ENCODE data around the gene ANKDD1A.

The ANKDD1A gene

GRCh38 chr15:64969401-64969800 is 57.7 kb downstream of the ANKDD1A start:
- DNase-seq (ENCODE audit: low read depth): no peak

DNA sequence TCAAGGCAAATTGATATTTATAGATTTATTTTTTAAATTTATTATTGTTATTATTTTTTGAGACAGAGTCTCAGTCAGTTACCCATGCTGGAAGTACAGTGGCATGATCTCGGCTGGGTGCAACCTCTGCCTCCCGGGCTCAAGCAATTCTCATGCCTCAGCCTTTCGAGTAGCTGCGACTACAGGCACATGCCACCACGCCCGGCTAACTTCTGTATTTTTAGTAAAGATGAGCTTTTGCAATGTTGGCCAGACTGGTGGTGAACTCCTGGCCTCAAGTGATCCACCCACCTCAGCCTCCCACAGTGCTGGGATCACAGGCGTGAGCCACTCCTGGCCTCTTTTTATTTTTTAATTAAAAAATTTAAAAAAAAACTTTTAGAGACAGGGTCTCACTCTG is 59.0 kb downstream of the ANKDD1A start:
- no peak for DNase-seq (ENCODE audit: low read depth)

- DNase-seq (ENCODE audit: low read depth): no peak
These were observed 63.7 kb downstream of the ANKDD1A start for GRCh38 chr15:64975390-64975789.

DNA sequence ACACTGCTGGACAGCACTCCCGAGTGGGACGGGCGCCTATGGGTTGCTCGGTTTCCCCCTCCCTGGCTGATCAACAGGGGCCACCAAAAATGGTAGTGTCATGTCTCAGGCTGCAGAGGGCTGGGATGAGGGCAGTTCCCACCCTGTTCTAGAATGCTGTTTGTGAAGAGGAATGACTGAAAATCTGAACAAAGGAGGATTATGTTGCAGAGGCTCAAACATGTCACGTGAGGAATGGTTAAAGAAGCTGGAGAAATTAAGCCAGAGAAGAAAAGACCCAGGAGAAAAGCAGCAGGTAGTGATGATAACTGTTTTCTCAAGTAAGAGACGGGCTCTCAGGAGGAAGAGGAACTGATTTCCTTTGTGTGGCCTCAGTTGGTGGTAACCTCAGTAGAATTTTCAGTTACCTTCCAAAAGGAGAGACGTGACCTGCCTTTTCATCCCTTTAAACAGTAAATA is 67.6 kb downstream of the ANKDD1A start:
- DNase-seq (ENCODE audit: low read depth): no peak

GRCh38 chr15:64981812-64982431 is 70.2 kb downstream of the ANKDD1A start:
- no peak for DNase-seq (ENCODE audit: low read depth)

DNA sequence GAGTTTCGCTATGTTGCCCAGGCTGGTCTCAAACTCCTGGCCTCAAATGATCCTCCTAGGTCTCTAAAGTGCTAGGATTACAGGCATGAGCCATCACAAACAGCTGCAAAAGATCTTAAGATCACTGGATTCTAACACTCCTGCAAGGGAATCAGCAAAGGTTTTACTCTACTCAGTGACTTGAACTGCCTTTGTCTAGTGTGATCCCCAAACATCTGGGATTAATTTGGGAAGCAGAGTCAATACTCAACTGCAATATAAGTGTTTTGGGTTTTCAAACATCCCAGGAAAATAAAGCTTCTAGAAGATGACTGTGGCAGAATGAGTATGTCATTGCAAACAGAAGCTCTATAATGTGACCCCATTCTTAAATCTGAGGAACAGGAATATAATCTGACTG is 70.8 kb downstream of the ANKDD1A start:
- DNase-seq (ENCODE audit: low read depth): no peak

- no peak for DNase-seq (ENCODE audit: low read depth)
These were observed 73.8 kb downstream of the ANKDD1A start for GRCh38 chr15:64985366-64986033.

- no peak for DNase-seq (ENCODE audit: low read depth)
These were observed 75.4 kb downstream of the ANKDD1A start for GRCh38 chr15:64987136-64987535.

GRCh38 chr15:64989416-64990167 is 77.9 kb downstream of the ANKDD1A start, which contains the start of gene SPG21:
TSS of gene SPG21 (minus strand) at chr15:64989914. CDS start at chr15:64983569, 6,345 bp downstream.
- DNase-seq (ENCODE audit: low read depth): peak; percentile 82

- DNase-seq (ENCODE audit: low read depth): no peak
These were observed 78.4 kb downstream of the ANKDD1A start for GRCh38 chr15:64990168-64990470.

- no peak for DNase-seq (ENCODE audit: low read depth)
These were observed 79.9 kb downstream of the ANKDD1A start for GRCh38 chr15:64991536-64992135.

DNA sequence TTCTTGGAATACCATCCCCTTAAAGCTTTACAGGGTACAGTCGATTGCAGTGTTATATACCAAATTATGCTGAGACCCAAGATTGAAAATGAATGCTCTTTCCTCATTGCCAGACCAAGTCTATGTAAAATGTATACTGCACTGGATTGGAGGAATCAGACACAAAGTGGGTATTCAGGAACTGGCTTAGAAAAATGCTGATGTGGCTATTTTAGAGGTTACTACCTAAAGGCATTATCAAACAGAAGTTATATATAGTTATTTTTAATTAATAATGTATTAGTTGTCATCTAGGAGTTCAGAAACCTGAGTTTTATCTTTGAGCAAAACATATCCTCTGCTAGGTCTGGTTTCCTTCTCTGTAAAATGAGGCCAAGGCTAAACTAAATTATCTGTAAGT is 81.6 kb downstream of the ANKDD1A start:
- DNase-seq (ENCODE audit: low read depth): no peak

GRCh38 chr15:64997066-64997465 is 85.4 kb downstream of the ANKDD1A start:
- no peak for DNase-seq (ENCODE audit: low read depth)

- no peak for DNase-seq (ENCODE audit: low read depth)
These were observed 86.2 kb downstream of the ANKDD1A start for GRCh38 chr15:64997745-64998375.

DNA sequence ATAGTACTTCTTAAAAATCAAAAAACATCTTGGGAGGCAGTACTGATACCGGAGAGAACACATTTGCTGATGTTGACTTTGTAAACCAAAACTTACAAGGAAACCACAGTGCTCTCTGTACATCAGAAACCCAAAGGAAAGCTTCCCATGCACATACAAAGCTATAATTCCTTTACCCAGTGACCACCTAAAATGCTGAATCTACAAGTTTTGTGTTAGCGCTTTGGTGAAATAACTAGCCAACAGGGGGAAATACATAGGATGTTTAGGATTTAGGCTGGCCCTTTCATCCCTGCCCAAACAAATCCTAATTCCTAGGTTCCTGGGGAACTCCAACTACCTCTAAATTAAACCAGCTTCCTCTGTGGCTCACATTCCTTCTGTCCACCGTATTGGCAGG is 93.3 kb downstream of the ANKDD1A start:
- no peak for DNase-seq (ENCODE audit: low read depth)

DNA sequence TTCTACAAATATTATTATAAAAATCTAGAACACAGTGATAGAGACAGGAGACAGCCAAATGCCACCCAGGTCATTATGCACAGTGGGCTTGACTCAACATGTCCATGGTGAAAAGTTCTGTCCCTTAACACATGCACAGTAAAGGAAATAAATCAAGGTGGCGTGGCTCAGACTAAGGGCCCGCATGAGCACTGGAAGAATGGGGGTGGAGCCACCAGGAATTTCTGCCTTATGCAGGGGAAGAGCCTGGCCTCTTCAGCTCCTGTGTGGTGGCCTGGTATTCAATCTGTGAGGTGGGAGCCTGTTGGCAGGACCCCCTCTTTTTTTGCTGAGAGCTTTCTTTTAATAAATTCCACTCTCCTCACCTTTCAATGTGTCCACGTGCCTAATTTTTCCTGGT is 95.2 kb downstream of the ANKDD1A start:
- DNase-seq (ENCODE audit: low read depth): no peak

Data from stimulated activated CD8-positive, alpha-beta memory T cell treated with anti-CD3 and anti-CD28 coated beads, Interleukin-15, amount 100 ng/mL, for 1 hour (primary cell).